Renal pelvis (tissue), 4 donors: ENCODE results near the gene NAPSA. TPM values are rescaled to one million over a fixed set of nuclear protein-coding genes. Genes with fewer than 3 reads are reported as not detected.
"Not testable (repeated sequence)": the region's sequence is repeated elsewhere in the genome, so short reads cannot be mapped to it uniquely, and the experiment has no call there.

ENCODE experiments used
- DNase-seq: peaks from one replicate; pipeline ENCODE4 v3.0.0-alpha.2; 2013
- polyA plus RNA-seq, 3 donors: library from polyadenylated mRNA; unstranded; fragments of 120-200 nt; gene quantifications; one replicate each; pipeline ENCODE4 v1.2.1, GENCODE V29; 2013; ENCODE audit not compliant: insufficient read length in 3 of 3

Gene NAPSA
- polyA plus RNA-seq, 3 donors = 9.7 to 17.0 (median 15.0) TPM

- peak; percentile 75 for DNase-seq
Measured at GRCh38 chr19:50332244-50333038, 33.0 kb downstream of the NAPSA start.

GRCh38 chr19:50331994-50332243, 33.5 kb downstream of the NAPSA start:
- DNase-seq = no peak

- no peak for DNase-seq
Measured at GRCh38 chr19:50331221-50331993, 34.0 kb downstream of the NAPSA start.

- peak; percentile 89 for DNase-seq
Measured at GRCh38 chr19:50330365-50331078, 34.9 kb downstream of the NAPSA start.

GRCh38 chr19:50329926-50330294, 35.5 kb downstream of the NAPSA start:
- not testable (repeated sequence) for DNase-seq

GRCh38 chr19:50329146-50329925, 36.1 kb downstream of the NAPSA start, which contains the start of gene KCNC3:
TSS of gene KCNC3 (minus strand) at chr19:50329377. CDS start at chr19:50329082, 295 bp downstream.
- peak; percentile 100 for DNase-seq

GRCh38 chr19:50328873-50329145, 36.6 kb downstream of the NAPSA start:
- no peak for DNase-seq

- no peak for DNase-seq
Measured at GRCh38 chr19:50328224-50328872, 37.1 kb downstream of the NAPSA start.

GRCh38 chr19:50327461-50328223, 37.8 kb downstream of the NAPSA start:
- DNase-seq = no peak

- no peak for DNase-seq
Measured at GRCh38 chr19:50327013-50327412, 38.4 kb downstream of the NAPSA start.

- DNase-seq = no peak
Measured at GRCh38 chr19:50326101-50326664, 39.3 kb downstream of the NAPSA start.

GRCh38 chr19:50325310-50326100, 39.9 kb downstream of the NAPSA start:
- DNase-seq = peak; percentile 67

- no peak for DNase-seq
Measured at GRCh38 chr19:50324331-50324730, 41.1 kb downstream of the NAPSA start.

GRCh38 chr19:50323782-50324133, 41.7 kb downstream of the NAPSA start:
- no peak for DNase-seq

- no peak for DNase-seq
Measured at GRCh38 chr19:50322931-50323781, 42.3 kb downstream of the NAPSA start.

- no peak for DNase-seq
Measured at GRCh38 chr19:50322234-50322633, 43.2 kb downstream of the NAPSA start.

- no peak for DNase-seq
Measured at GRCh38 chr19:50321831-50322230, 43.6 kb downstream of the NAPSA start.

GRCh38 chr19:50320596-50320995, 44.8 kb downstream of the NAPSA start:
- no peak for DNase-seq

- DNase-seq = no peak
Measured at GRCh38 chr19:50320051-50320450, 45.4 kb downstream of the NAPSA start.
